NT2/D1 (cell line): Measurements from ENCODE around the gene ZNF777.
"Not testable (repeated sequence)": the region's sequence is repeated elsewhere in the genome, so short reads cannot be mapped to it uniquely, and the experiment has no call there.

Experiments used
- YY1 ChIP-seq: IDR thresholded peaks from 2 replicates; pipeline ENCODE4 v1.6.1; 2011; ENCODE audit not compliant: insufficient read length, insufficient read depth
- ZNF274 ChIP-seq: IDR thresholded peaks from 2 replicates; pipeline ENCODE4 v1.6.1; 2011; ENCODE audit warnings: mild to moderate bottlenecking, low read depth, low read length

DNA sequence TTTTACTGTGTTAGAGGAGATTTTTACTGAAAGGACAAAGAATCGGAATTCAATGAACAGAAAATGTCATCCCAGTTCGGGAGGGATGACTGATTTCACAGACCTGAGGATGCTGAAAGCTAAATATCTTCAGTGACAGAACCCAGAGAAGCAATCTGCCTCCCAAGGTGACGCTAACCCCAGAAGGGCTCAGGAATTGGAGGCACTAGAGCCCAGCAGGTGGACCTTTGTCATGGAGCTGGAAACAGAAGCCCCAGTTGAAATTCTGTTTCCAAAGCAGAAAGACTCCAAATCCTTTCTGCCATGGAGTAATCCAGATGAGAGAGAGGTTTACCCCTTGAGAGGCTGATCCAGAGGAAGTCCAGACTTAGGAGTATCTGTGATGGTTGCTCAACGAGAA lies 74.3 kb downstream of the ZNF777 start:
- not testable (repeated sequence) for TF ChIP-seq ZNF274, YY1
